Smooth muscle cell (in vitro differentiated cells): ENCODE measurements around the gene TLR9. TPM values are rescaled to one million over a fixed set of nuclear protein-coding genes. Genes with fewer than 3 reads are reported as not detected.

Experiments used
- DNase-seq: peaks from one replicate; lab custom pipeline; 2025; ENCODE audit not compliant: unreplicated experiment; lab: John Stamatoyannopoulos, UW
- H2AFZ ChIP-seq: fragments of 200-600 bp; sonication (generic); 2 replicates; pipeline ENCODE4 v1.6.0; 2016; ENCODE audit warnings: antibody characterized with exemption, low read depth, mild to moderate bottlenecking
- H3F3A ChIP-seq: fragments of 200-600 bp; sonication (generic); 2 replicates; pipeline ENCODE4 v1.6.0; 2017; ENCODE audit warnings: antibody characterized with exemption, low read depth
- H3K27ac ChIP-seq: fragments of 200-600 bp; sonication (generic); 2 replicates; pipeline ENCODE4 v1.5.1; 2016; ENCODE audit warnings: low read depth, mild to moderate bottlenecking
- H3K27me3 ChIP-seq: fragments of 200-600 bp; sonication (generic); 2 replicates; pipeline ENCODE4 v1.6.1; 2016; ENCODE audit warnings: low read depth, mild to moderate bottlenecking
- H3K36me3 ChIP-seq: fragments of 200-600 bp; sonication (generic); 2 replicates; pipeline ENCODE4 v1.5.1; 2016; ENCODE audit warnings: low read depth
- H3K4me1 ChIP-seq: fragments of 200-600 bp; sonication (generic); 2 replicates; pipeline ENCODE4 v1.5.1; 2016; ENCODE audit warnings: low read depth
- H3K4me2 ChIP-seq: fragments of 200-600 bp; sonication (generic); 2 replicates; pipeline ENCODE4 v1.6.0; 2016; ENCODE audit warnings: mild to moderate bottlenecking
- H3K4me3 ChIP-seq: fragments of 200-600 bp; sonication (generic); 2 replicates; pipeline ENCODE4 v1.5.1; 2016; ENCODE audit warnings: mild to moderate bottlenecking
- H3K79me2 ChIP-seq: fragments of 200-600 bp; sonication (generic); 2 replicates; pipeline ENCODE4 v1.6.0; 2016; ENCODE audit warnings: low read depth, mild to moderate bottlenecking
- H3K9ac ChIP-seq: fragments of 200-600 bp; sonication (generic); 2 replicates; pipeline ENCODE4 v1.6.0; 2016; ENCODE audit warnings: low read depth
- H3K9me3 ChIP-seq: fragments of 200-600 bp; sonication (generic); replicated peaks from 2 replicates; pipeline ENCODE4 v1.5.1; 2016; ENCODE audit warnings: low read depth
- H4K20me1 ChIP-seq: fragments of 200-600 bp; sonication (generic); 2 replicates; pipeline ENCODE4 v1.6.0; 2016; ENCODE audit warnings: low read depth
- CTCF ChIP-seq: fragments of 200-600 bp; sonication (generic); IDR thresholded peaks from 2 replicates; pipeline ENCODE4 v1.5.1; 2017; ENCODE audit warnings: borderline replicate concordance, mild to moderate bottlenecking, antibody characterized with exemption; ENCODE audit not compliant: insufficient read depth, poor library complexity, severe bottlenecking
- WGBS: methylation state at CpG from one replicate; pipeline ENCODE4 v1.1.7; 2016; ENCODE audit warnings: low lambda C conversion rate; 5-methylcytosine and 5-hydroxymethylcytosine counted together
- polyA plus RNA-seq: library from polyadenylated mRNA; unstranded; fragments of >200 nt; fragmentation: Nextera tagmentation; extraction: Ambion mirVana; gene quantifications from 2 replicates; pipeline ENCODE4 v1.2.1, GENCODE V29; 2016
- total RNA-seq: library from RNA; depleted of rRNA; stranded (reverse); fragments of >200 nt; gene quantifications from 2 replicates; pipeline ENCODE4 v1.2.3, GENCODE V29; 2014

TLR9 gene
- total and polyA plus RNA-seq, 2 experiments from 2014 or later: 0.09 TPM; not detected in 1

- Histone ChIP-seq H3K27ac (no peak overlapping the region), H3K9ac (no peak overlapping the region), H3F3A (peaks cover 7% of the 10 kb centered on the region), H3K4me1 (no peaks in the 10 kb centered on the region), H3K27me3 (no peaks in the 10 kb centered on the region), H3K4me3 (no peak overlapping the region), H3K79me2 (peaks cover 62% of the 10 kb centered on the region), H3K9me3 (no peaks in the 10 kb centered on the region), H3K4me2 (no peak overlapping the region), H4K20me1 (peaks cover 91% of the 10 kb centered on the region), H2AFZ (no peak overlapping the region), H3K36me3 (peaks cover 51% of the 10 kb centered on the region)
- TF ChIP-seq CTCF: no peak
- DNase-seq: no peak
Measured at GRCh38 chr3:52262447-52262846, 37.0 kb upstream of the TLR9 start.

- H3K27me3 ChIP-seq: no peaks in the 10 kb centered on the region
- TF ChIP-seq CTCF: no peak
- H3K9ac ChIP-seq: no peak overlapping the region
- no peak overlapping the region for H3K4me3 ChIP-seq
- no peak overlapping the region for H3K4me2 ChIP-seq
- H3K36me3 ChIP-seq: peaks cover 42% of the 10 kb centered on the region
- no peak overlapping the region for H2AFZ ChIP-seq
- H3K27ac ChIP-seq: no peak overlapping the region
- 96% methylated on average over 4 of the region's 4 CpGs for WGBS
- H3F3A ChIP-seq: peaks cover 4% of the 10 kb centered on the region
- H4K20me1 ChIP-seq: peaks cover 92% of the 10 kb centered on the region
- H3K79me2 ChIP-seq: peaks cover 38% of the 10 kb centered on the region
- H3K4me1 ChIP-seq: no peaks in the 10 kb centered on the region
- no peaks in the 10 kb centered on the region for H3K9me3 ChIP-seq
- DNase-seq: no peak
Measured at GRCh38 chr3:52259448-52259847, 34.0 kb upstream of the TLR9 start.

GRCh38 chr3:52259035-52259434 is 33.6 kb upstream of the TLR9 start:
- Histone ChIP-seq H3K9me3 (no peaks in the 10 kb centered on the region), H3K79me2 (peaks cover 35% of the 10 kb centered on the region), H3K4me2 (no peak overlapping the region), H3K4me1 (no peaks in the 10 kb centered on the region), H3K9ac (no peak overlapping the region), H3K36me3 (peaks cover 42% of the 10 kb centered on the region), H2AFZ (no peak overlapping the region), H3K27me3 (no peaks in the 10 kb centered on the region), H3F3A (peaks cover 4% of the 10 kb centered on the region), H4K20me1 (peaks cover 90% of the 10 kb centered on the region), H3K4me3 (no peak overlapping the region), H3K27ac (no peak overlapping the region)
- no peak for TF ChIP-seq CTCF
- 87% methylated on average over 1 of the region's 1 CpG for WGBS
- DNase-seq: no peak

GRCh38 chr3:52257911-52258310 is 32.5 kb upstream of the TLR9 start:
- Histone ChIP-seq H2AFZ (no peak overlapping the region), H3K9me3 (no peaks in the 10 kb centered on the region), H3K9ac (no peak overlapping the region), H3K4me1 (no peaks in the 10 kb centered on the region), H3K27me3 (no peaks in the 10 kb centered on the region), H3K4me2 (no peak overlapping the region), H3K36me3 (peaks cover 34% of the 10 kb centered on the region), H3K4me3 (no peak overlapping the region), H3K27ac (peak overlapping the region; percentile 19), H3F3A (peaks cover 9% of the 10 kb centered on the region), H4K20me1 (peaks cover 89% of the 10 kb centered on the region), H3K79me2 (peaks cover 23% of the 10 kb centered on the region)
- no peak for TF ChIP-seq CTCF
- DNase-seq: no peak
- WGBS: 65% methylated on average over 4 of the region's 4 CpGs
